Mesothelial cell of epicardium (in vitro differentiated cells): ENCODE data around the gene TMC3. TPM values are rescaled to one million over a fixed set of nuclear protein-coding genes. Genes with fewer than 3 reads are reported as not detected.

ENCODE experiments used
- DNase-seq, 2 experiments: peaks; one replicate each; pipeline ENCODE4 v3.0.0; 2021; ENCODE audit warnings: low spot score in 2 of 2; ENCODE audit not compliant: unreplicated experiment in 2 of 2
- H3K27ac Mint-ChIP-seq: 2 replicates; pipeline ENCODE4 v1.8.0; 2021; ENCODE audit warnings: mixed read lengths
- H3K27me3 Mint-ChIP-seq: 2 replicates; pipeline ENCODE4 v1.8.0; 2021; ENCODE audit warnings: low read depth, mixed read lengths
- H3K36me3 Mint-ChIP-seq: 2 replicates; pipeline ENCODE4 v1.8.0; 2021; ENCODE audit warnings: mixed read lengths
- H3K4me1 Mint-ChIP-seq: 2 replicates; pipeline ENCODE4 v1.8.0; 2021; ENCODE audit warnings: mixed read lengths
- H3K4me3 Mint-ChIP-seq: 2 replicates; pipeline ENCODE4 v1.8.0; 2021; ENCODE audit warnings: mild to moderate bottlenecking, moderate library complexity, mixed read lengths
- H3K9me3 Mint-ChIP-seq: 2 replicates; pipeline ENCODE4 v1.8.0; 2021; ENCODE audit warnings: mixed read lengths
- CTCF ChIP-seq: fragments of 200-600 bp; sonication (generic); IDR thresholded peaks from one replicate; pipeline ENCODE4 v1.5.0; 2021; ENCODE audit warnings: antibody characterized with exemption; ENCODE audit not compliant: unreplicated experiment
- total RNA-seq: library from RNA; stranded (reverse); gene quantifications from 3 replicates; pipeline ENCODE4 v1.2.1, GENCODE V29; 2021

TMC3 gene
- total RNA-seq, 1 donor from 2014 or later = 0.04 TPM

DNA sequence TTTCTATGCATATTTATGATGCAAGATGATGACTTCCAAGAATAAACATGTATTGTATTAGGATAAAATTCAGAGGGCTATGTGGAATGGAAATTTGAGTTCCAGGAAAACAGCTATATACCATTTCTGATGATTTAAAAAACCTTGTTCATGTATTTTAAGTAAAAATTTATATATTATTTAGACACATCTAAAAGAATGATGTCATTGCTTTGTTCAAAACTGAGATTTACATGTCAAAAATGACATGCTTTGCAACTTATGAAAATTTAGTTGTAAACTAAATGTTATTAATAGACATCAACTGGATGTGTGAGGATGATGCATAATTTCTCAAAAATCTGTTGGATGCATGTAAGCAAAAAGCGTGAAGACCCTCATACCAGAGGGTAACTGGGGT is 52.3 kb downstream of the TMC3 start:
- H3K4me1 Mint-ChIP-seq = peaks cover 21% of the 10 kb centered on the region
- no peak for TF ChIP-seq CTCF
- H3K9me3 Mint-ChIP-seq = no peaks in the 10 kb centered on the region
- H3K27me3 Mint-ChIP-seq = peaks cover 2% of the 10 kb centered on the region
- H3K4me3 Mint-ChIP-seq = no peak overlapping the region
- H3K36me3 Mint-ChIP-seq = peaks cover 3% of the 10 kb centered on the region
- no peak overlapping the region for H3K27ac Mint-ChIP-seq
- DNase-seq = no peak

DNA sequence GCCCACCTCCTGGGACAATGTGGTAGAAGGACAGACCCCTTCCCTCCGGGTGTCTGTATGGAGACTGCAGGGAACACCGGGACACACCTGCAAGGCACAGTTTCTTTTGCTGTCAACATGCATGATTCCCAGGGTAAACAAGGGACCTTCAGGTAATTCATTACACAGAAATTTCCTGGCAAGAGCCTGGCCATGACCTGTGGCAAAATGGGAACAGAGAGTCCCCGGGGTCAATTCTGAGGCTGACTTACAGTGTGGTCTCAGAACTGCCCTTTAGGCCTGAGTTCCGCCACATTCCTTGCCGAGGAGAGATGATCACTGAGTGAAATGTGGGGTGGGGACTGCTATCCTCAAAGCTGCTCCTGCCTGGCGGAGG is 56.4 kb downstream of the TMC3 start:
- DNase-seq = no peak
- no peak for TF ChIP-seq CTCF
- H3K36me3 Mint-ChIP-seq = peaks cover 10% of the 10 kb centered on the region
- no peaks in the 10 kb centered on the region for H3K9me3 Mint-ChIP-seq
- no peak overlapping the region for H3K27ac Mint-ChIP-seq
- H3K4me1 Mint-ChIP-seq = peaks cover 3% of the 10 kb centered on the region
- no peak overlapping the region for H3K4me3 Mint-ChIP-seq
- no peaks in the 10 kb centered on the region for H3K27me3 Mint-ChIP-seq

DNA sequence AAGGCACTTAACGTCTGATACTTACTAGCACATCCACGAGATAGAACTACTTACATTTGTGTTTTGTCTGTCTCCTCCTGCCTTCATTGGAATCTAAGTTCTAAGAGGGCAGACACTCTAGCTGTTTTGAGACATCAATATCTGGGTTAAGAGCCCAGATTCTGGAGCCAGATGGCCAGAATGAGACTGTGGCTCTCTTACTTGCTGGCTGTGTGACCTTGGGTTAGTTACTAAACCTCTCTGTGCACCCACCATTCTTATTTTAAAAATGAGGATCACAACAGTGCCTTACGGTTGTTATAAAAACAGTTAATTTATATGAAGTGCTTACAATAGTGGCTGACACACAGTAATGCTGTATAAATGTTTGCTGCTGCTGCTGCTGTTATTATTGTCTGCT is 57.7 kb downstream of the TMC3 start:
- Mint-ChIP-seq H3K9me3 (no peaks in the 10 kb centered on the region), H3K4me3 (no peak overlapping the region), H3K27ac (no peak overlapping the region), H3K27me3 (no peaks in the 10 kb centered on the region), H3K4me1 (no peaks in the 10 kb centered on the region), H3K36me3 (peaks cover 22% of the 10 kb centered on the region)
- no peak for TF ChIP-seq CTCF
- no peak for DNase-seq

DNA sequence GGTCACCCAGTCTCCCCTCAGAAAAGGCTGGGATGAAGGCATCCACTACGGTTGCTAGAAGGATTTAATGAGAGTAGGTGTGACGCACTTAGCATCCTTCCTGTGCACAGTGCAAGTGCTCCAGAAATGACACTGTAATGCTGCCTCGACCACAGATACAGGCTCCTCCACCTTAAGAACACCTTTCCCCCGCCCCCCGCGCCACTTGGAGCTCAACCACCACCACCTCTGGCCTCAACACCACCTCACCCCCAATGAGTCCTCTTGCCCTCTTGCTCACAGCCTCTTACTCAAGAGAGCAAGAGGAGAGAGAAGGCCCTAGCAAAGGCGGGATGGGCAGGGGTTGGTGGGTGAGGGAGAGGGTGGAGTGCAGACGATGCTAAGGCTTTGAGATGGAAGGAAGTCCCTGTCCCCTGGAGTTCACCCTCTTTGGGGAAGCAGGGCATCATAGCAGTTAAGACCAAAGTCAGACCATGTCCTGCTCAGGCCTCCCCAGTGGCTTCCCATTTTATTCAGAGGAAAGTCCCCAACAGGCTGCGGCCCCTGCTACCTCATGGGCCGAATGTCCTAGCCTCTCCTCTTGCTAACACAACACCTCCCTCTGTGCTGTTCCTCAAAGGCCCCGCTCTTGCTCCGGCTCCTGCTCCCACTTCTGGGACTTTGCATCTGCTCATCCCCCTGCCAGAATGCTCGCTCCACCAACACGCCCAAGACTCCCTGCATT is 58.4 kb downstream of the TMC3 start:
- H3K9me3 Mint-ChIP-seq = no peaks in the 10 kb centered on the region
- DNase-seq = no peak
- no peaks in the 10 kb centered on the region for H3K4me1 Mint-ChIP-seq
- TF ChIP-seq CTCF = no peak
- no peak overlapping the region for H3K4me3 Mint-ChIP-seq
- peaks cover 22% of the 10 kb centered on the region for H3K36me3 Mint-ChIP-seq
- no peaks in the 10 kb centered on the region for H3K27me3 Mint-ChIP-seq
- no peak overlapping the region for H3K27ac Mint-ChIP-seq

- no peak overlapping the region for H3K4me3 Mint-ChIP-seq
- H3K9me3 Mint-ChIP-seq = no peaks in the 10 kb centered on the region
- peaks cover 22% of the 10 kb centered on the region for H3K36me3 Mint-ChIP-seq
- no peak for DNase-seq
- H3K27me3 Mint-ChIP-seq = no peaks in the 10 kb centered on the region
- TF ChIP-seq CTCF = no peak
- no peaks in the 10 kb centered on the region for H3K4me1 Mint-ChIP-seq
- H3K27ac Mint-ChIP-seq = no peak overlapping the region
Observed at GRCh38 chr15:81314378-81314777, 59.6 kb downstream of the TMC3 start.

- H3K9me3 Mint-ChIP-seq = no peaks in the 10 kb centered on the region
- no peaks in the 10 kb centered on the region for H3K27me3 Mint-ChIP-seq
- no peak for TF ChIP-seq CTCF
- no peak overlapping the region for H3K27ac Mint-ChIP-seq
- H3K4me3 Mint-ChIP-seq = no peak overlapping the region
- H3K36me3 Mint-ChIP-seq = peaks cover 22% of the 10 kb centered on the region
- DNase-seq = no peak
- no peaks in the 10 kb centered on the region for H3K4me1 Mint-ChIP-seq
Observed at GRCh38 chr15:81313686-81314085, 60.3 kb downstream of the TMC3 start.
